SK-N-MC (cell line): ENCODE results near the gene LRPPRC.
"Not testable (repeated sequence)": the region's sequence is repeated elsewhere in the genome, so short reads cannot be mapped to it uniquely, and the experiment has no call there.

Experiments
- EZH2 ChIP-seq: fragments of 200-600 bp; sonication (generic); IDR thresholded peaks from one replicate; pipeline ENCODE4 v1.6.1; 2017; ENCODE audit warnings: antibody characterized with exemption
- POLR2AphosphoS5 ChIP-seq: IDR thresholded peaks from 2 replicates; pipeline ENCODE4 v1.6.1; 2012; ENCODE audit warnings: mild to moderate bottlenecking, low read depth, low read length, borderline replicate concordance

GRCh38 chr2:44013205-44013604 lies 17.4 kb upstream of the LRPPRC start:
- TF ChIP-seq POLR2AphosphoS5, EZH2: not testable (repeated sequence)
